Colonic mucosa (tissue), 4 donors: Measurements from ENCODE around the gene NFKBIE. TPM values are rescaled to one million over a fixed set of nuclear protein-coding genes. Genes with fewer than 3 reads are reported as not detected.

Experiments
- DNase-seq: peaks from one replicate; pipeline ENCODE4 v3.0.0-alpha.2; 2020
- H3K27ac ChIP-seq: fragments of 200-600 bp; one replicate; pipeline ENCODE4 v1.8.0; 2021
- H3K27me3 ChIP-seq: fragments of 200-600 bp; one replicate; pipeline ENCODE4 v1.8.0; 2021
- H3K36me3 ChIP-seq: fragments of 200-600 bp; one replicate; pipeline ENCODE4 v1.8.0; 2021
- H3K4me1 ChIP-seq: fragments of 200-600 bp; one replicate; pipeline ENCODE4 v1.8.0; 2021; ENCODE audit warnings: mild to moderate bottlenecking
- H3K4me3 ChIP-seq: fragments of 200-600 bp; one replicate; pipeline ENCODE4 v1.8.0; 2021
- H3K9ac ChIP-seq, 2 donors: one replicate each; pipeline ENCODE4 v1.7.0; 2013; ENCODE audit warnings: control low read depth in 2 of 2, low read depth in 2 of 2, low read length in 2 of 2
- H3K9me3 ChIP-seq: fragments of 200-600 bp; one replicate; pipeline ENCODE4 v1.8.0; 2021
- intact Hi-C: fragments of 100-400 bp; cut with DNase I; formaldehyde crosslinking; loops from one replicate; pipeline ENCODE4 v1.14.1; 2022
- total RNA-seq, 2 donors: library from RNA; stranded (reverse); fragmentation: NEBNext Ultra II Directional in 1 of 2; extraction: Animal tissue kit (Norgen Biotek cat#: 25700) in 1 of 2; gene quantifications; one replicate each; pipeline ENCODE4 v1.2.1, GENCODE V29; 2021
- TF ChIP-seq, protein P1 (sequence below): fragments of 200-600 bp; IDR thresholded peaks from one replicate; pipeline ENCODE4 v1.8.0; 2022; ENCODE audit warnings: antibody characterized with exemption, mild to moderate bottlenecking
- donor health status: healthy.
- donor health status: DM: no; HTN: no; CAD: no.
- donor health status: DM: no; HTN: no; CAD: no.

Gene NFKBIE
- total RNA-seq, 2 donors from 2014 or later = 11.9 to 18.8 TPM

GRCh38 chr6:44221291-44221960, 43.9 kb downstream of the NFKBIE start:
- Histone ChIP-seq H3K27ac (no peak overlapping the region), H3K9ac (peak overlapping the region in 1 of 2 donors; percentile 46), H3K9me3 (no peaks in the 10 kb centered on the region), H3K27me3 (no peaks in the 10 kb centered on the region), H3K4me3 (no peak overlapping the region), H3K36me3 (no peaks in the 10 kb centered on the region), H3K4me1 (peaks cover 7% of the 10 kb centered on the region)
- DNase-seq = peak; percentile 97
- TF ChIP-seq, protein P1, sequence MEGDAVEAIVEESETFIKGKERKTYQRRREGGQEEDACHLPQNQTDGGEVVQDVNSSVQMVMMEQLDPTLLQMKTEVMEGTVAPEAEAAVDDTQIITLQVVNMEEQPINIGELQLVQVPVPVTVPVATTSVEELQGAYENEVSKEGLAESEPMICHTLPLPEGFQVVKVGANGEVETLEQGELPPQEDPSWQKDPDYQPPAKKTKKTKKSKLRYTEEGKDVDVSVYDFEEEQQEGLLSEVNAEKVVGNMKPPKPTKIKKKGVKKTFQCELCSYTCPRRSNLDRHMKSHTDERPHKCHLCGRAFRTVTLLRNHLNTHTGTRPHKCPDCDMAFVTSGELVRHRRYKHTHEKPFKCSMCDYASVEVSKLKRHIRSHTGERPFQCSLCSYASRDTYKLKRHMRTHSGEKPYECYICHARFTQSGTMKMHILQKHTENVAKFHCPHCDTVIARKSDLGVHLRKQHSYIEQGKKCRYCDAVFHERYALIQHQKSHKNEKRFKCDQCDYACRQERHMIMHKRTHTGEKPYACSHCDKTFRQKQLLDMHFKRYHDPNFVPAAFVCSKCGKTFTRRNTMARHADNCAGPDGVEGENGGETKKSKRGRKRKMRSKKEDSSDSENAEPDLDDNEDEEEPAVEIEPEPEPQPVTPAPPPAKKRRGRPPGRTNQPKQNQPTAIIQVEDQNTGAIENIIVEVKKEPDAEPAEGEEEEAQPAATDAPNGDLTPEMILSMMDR = peak; percentile 75
- intact Hi-C loops = no loop called here

- intact Hi-C loops = no loop called here
- no peaks in the 10 kb centered on the region for H3K36me3 ChIP-seq
- TF ChIP-seq, protein P1 = no peak
- peaks cover 4% of the 10 kb centered on the region for H3K4me1 ChIP-seq
- no peak overlapping the region for H3K9ac ChIP-seq
- H3K4me3 ChIP-seq = no peak overlapping the region
- H3K9me3 ChIP-seq = no peaks in the 10 kb centered on the region
- no peaks in the 10 kb centered on the region for H3K27me3 ChIP-seq
- no peak for DNase-seq
- H3K27ac ChIP-seq = no peak overlapping the region
Measured at GRCh38 chr6:44220913-44221290, 44.4 kb downstream of the NFKBIE start.

GRCh38 chr6:44219815-44220784, 45.3 kb downstream of the NFKBIE start:
- Histone ChIP-seq H3K36me3 (no peaks in the 10 kb centered on the region), H3K4me3 (peak overlapping the region; percentile 37), H3K27ac (peak overlapping the region; percentile 80), H3K4me1 (peaks cover 4% of the 10 kb centered on the region), H3K27me3 (no peaks in the 10 kb centered on the region), H3K9ac (no peak overlapping the region), H3K9me3 (no peaks in the 10 kb centered on the region)
- TF ChIP-seq, protein P1 = no peak
- intact Hi-C loops = no loop called here
- no peak for DNase-seq

GRCh38 chr6:44219053-44219814, 46.1 kb downstream of the NFKBIE start:
- intact Hi-C loops = no loop called here
- H3K36me3 ChIP-seq = no peaks in the 10 kb centered on the region
- H3K9ac ChIP-seq = peak overlapping the region; percentile 54 to 68
- DNase-seq = peak; percentile 84
- TF ChIP-seq, protein P1 = no peak
- H3K27ac ChIP-seq = peak overlapping the region; percentile 80
- peak overlapping the region; percentile 37 for H3K4me3 ChIP-seq
- H3K4me1 ChIP-seq = peaks cover 4% of the 10 kb centered on the region
- no peaks in the 10 kb centered on the region for H3K9me3 ChIP-seq
- H3K27me3 ChIP-seq = no peaks in the 10 kb centered on the region
